ENCODE results near the gene DRAM1.
A peak's percentile ranks its signal among the peaks of the same experiment; 100 is the strongest.

The DRAM1 gene

GRCh38 chr12:101947316-101947715 is 69.9 kb downstream of the DRAM1 start:
- TF ChIP-seq CTCF (IDR thresholded peaks at IDR 0.05; ENCODE audit: insufficient read depth, low read depth, low read length, missing control alignments): no peak

GRCh38 chr12:101948365-101948764 is 71.0 kb downstream of the DRAM1 start:
- no peak for TF ChIP-seq CTCF (IDR thresholded peaks at IDR 0.05; ENCODE audit: insufficient read depth, low read depth, low read length, missing control alignments)
- DNase-seq (ENCODE audit: low read depth): no peak
- H3K4me3 ChIP-seq (ENCODE audit: low read depth, low read length): no peak overlapping the region

More at GRCh38 chr12:101947316-101947715, 69.9 kb downstream of the DRAM1 start:
- H3K4me3 ChIP-seq (ENCODE audit: low read depth, low read length): no peak overlapping the region
- no peak for DNase-seq (ENCODE audit: low read depth)

- peak; percentile 48 for DNase-seq (ENCODE audit: low read depth)
- no peak for TF ChIP-seq CTCF (IDR thresholded peaks at IDR 0.05; ENCODE audit: insufficient read depth, low read depth, low read length, missing control alignments)
These were observed 73.8 kb downstream of the DRAM1 start for GRCh38 chr12:101951002-101951670.

GRCh38 chr12:101954113-101954512 is 76.7 kb downstream of the DRAM1 start:
- no peak for TF ChIP-seq CTCF (IDR thresholded peaks at IDR 0.05; ENCODE audit: insufficient read depth, low read depth, low read length, missing control alignments)
- no peak overlapping the region for H3K4me3 ChIP-seq (ENCODE audit: low read depth, low read length)
- DNase-seq (ENCODE audit: low read depth): no peak

More at GRCh38 chr12:101951002-101951670, 73.8 kb downstream of the DRAM1 start:
- H3K4me3 ChIP-seq (ENCODE audit: low read depth, low read length): no peak overlapping the region

- no peak overlapping the region for H3K4me3 ChIP-seq (ENCODE audit: low read depth, low read length)
- no peak for TF ChIP-seq CTCF (IDR thresholded peaks at IDR 0.05; ENCODE audit: insufficient read depth, low read depth, low read length, missing control alignments)
- DNase-seq (ENCODE audit: low read depth): no peak
These were observed 77.3 kb downstream of the DRAM1 start for GRCh38 chr12:101954676-101955075.

- DNase-seq (ENCODE audit: low read depth): no peak
- TF ChIP-seq CTCF (IDR thresholded peaks at IDR 0.05; ENCODE audit: insufficient read depth, low read depth, low read length, missing control alignments): no peak
- H3K4me3 ChIP-seq (ENCODE audit: low read depth, low read length): no peak overlapping the region
These were observed 80.0 kb downstream of the DRAM1 start for GRCh38 chr12:101957252-101957959.
